Measurements from ENCODE around the gene KCNE2. TPM values are rescaled to one million over a fixed set of nuclear protein-coding genes. Genes with fewer than 3 reads are reported as not detected.

Gene KCNE2
- not detected in 5 replicates for total RNA-seq (2022; extraction: Qiagen RNA extraction; ENCODE audit: low read depth)

GRCh38 chr21:34363733-34364132 lies at the start of gene KCNE2:
Gene KCNE2, plus strand, starts transcription at chr21:34364006. Its CDS starts 6,473 bp downstream, at chr21:34370479.

GRCh38 chr21:34374940-34375618 lies 11.3 kb downstream of the KCNE2 start, which contains the start of gene SMIM11:
Gene SMIM11, plus strand, starts transcription at chr21:34375507. Its CDS starts 3,998 bp downstream, at chr21:34379505.

Other genes with a start within 250 kb of the KCNE2 start
- 12.3 to 22.5 TPM (median 18.4 TPM) in 5 replicates for gene SMIM11, start 11.5 kb downstream of the KCNE2 start, total RNA-seq (2022; extraction: Qiagen RNA extraction; ENCODE audit: low read depth)
- not detected in 5 replicates for gene SMIM34, start 59.9 kb downstream of the KCNE2 start, total RNA-seq (2022; extraction: Qiagen RNA extraction; ENCODE audit: low read depth)
- gene KCNE1, start 148.2 kb downstream of the KCNE2 start, total RNA-seq (2022; extraction: Qiagen RNA extraction; ENCODE audit: low read depth): not detected in 5 replicates

Measured in A549 treated with GW870086 at 1 μM for 4 hours (cell line).